Activated T-cell treated with anti-CD3 and anti-CD28 coated beads, Interleukin-2, amount 50 U/mL, for 4 hours (primary cell): ENCODE results near the gene MBP. TPM values are rescaled to one million over a fixed set of nuclear protein-coding genes. Genes with fewer than 3 reads are reported as not detected.

ENCODE experiments used
- ATAC-seq, 2 donors: fragments of 200-7000 bp; cut with Tn5 transposase; one replicate each; pipeline ENCODE4 v1.10.0; 2021
- DNase-seq: peaks from one replicate; pipeline ENCODE4 v3.0.0-alpha.2; 2020
- H3K27me3 Mint-ChIP-seq: one replicate; pipeline ENCODE4 v1.8.0; 2021; ENCODE audit warnings: low read depth, mixed read lengths
- H3K36me3 Mint-ChIP-seq: one replicate; pipeline ENCODE4 v1.8.0; 2022; ENCODE audit warnings: mixed read lengths; ENCODE audit not compliant: insufficient read depth
- H3K4me1 Mint-ChIP-seq: one replicate; pipeline ENCODE4 v1.8.0; 2021; ENCODE audit warnings: low read depth, mixed read lengths
- H3K4me3 Mint-ChIP-seq: one replicate; pipeline ENCODE4 v1.8.0; 2021; ENCODE audit warnings: mild to moderate bottlenecking, moderate library complexity, mixed read lengths
- H3K9me3 Mint-ChIP-seq: one replicate; pipeline ENCODE4 v1.8.0; 2021; ENCODE audit warnings: mixed read lengths
- total RNA-seq, 3 donors: library from RNA; stranded (reverse); gene quantifications; one replicate each; pipeline ENCODE4 v1.2.1, GENCODE V29; 2021

MBP gene
- total RNA-seq, 3 donors from 2014 or later: 28.1 to 32.9 (median 32.3) TPM

- DNase-seq: no peak
- Mint-ChIP-seq H3K9me3 (no peaks in the 10 kb centered on the region), H3K36me3 (peaks cover 24% of the 10 kb centered on the region), H3K4me1 (peaks cover 80% of the 10 kb centered on the region), H3K27me3 (no peaks in the 10 kb centered on the region), H3K4me3 (no peak overlapping the region)
- ATAC-seq: no peak
Observed at GRCh38 chr18:77118256-77119090, 14.1 kb downstream of the MBP start.

DNA sequence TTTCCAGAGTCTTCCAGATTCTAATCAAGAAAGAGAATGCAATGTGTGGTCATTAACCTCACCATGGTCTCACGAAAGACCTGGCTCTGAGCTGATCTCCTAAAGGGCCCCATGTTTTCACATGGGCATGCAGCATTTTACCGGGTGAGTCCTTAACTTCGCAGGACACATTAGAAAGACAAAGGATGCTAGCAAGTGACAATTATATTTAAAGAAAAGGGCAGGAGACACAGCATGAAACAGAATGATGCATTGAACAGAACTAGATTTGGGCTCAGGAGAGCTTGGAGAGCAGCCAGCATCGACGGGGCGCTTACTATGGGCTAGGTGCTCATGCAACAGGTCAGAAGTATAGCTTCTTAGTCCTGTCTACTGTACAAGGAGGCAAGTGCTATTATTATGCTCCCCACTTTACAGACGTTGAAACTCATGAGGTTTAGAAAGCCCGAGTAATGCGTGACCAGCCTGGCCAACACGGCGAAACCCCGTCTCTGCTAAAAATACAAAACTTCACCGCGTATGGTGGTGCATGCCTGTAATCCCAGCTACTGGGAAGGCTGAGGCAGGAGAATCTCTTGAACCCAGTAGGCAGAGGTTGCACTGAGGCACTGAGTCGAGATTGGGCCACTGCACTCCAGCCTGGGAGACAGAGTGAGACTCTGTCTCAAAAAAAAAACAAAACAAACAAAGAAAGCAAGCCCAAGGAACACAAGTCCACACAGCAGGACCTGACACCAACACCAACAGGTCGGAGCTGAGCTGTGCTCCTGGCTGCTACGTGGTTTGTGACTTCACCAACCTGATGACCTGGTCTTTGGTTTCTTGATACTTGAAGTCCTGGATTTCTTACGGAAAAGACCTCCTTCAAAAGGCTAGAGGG, 16.1 kb downstream of the MBP start:
- Mint-ChIP-seq H3K4me3 (no peak overlapping the region), H3K4me1 (peaks cover 78% of the 10 kb centered on the region), H3K36me3 (peaks cover 32% of the 10 kb centered on the region)

GRCh38 chr18:77115192-77115953, 17.2 kb downstream of the MBP start:
- H3K27me3 Mint-ChIP-seq: no peaks in the 10 kb centered on the region

More for the DNA sequence above, 16.1 kb downstream of the MBP start:
- ATAC-seq (no peak), DNase-seq (no peak)
- Mint-ChIP-seq H3K27me3 (no peaks in the 10 kb centered on the region), H3K9me3 (no peaks in the 10 kb centered on the region)

DNA sequence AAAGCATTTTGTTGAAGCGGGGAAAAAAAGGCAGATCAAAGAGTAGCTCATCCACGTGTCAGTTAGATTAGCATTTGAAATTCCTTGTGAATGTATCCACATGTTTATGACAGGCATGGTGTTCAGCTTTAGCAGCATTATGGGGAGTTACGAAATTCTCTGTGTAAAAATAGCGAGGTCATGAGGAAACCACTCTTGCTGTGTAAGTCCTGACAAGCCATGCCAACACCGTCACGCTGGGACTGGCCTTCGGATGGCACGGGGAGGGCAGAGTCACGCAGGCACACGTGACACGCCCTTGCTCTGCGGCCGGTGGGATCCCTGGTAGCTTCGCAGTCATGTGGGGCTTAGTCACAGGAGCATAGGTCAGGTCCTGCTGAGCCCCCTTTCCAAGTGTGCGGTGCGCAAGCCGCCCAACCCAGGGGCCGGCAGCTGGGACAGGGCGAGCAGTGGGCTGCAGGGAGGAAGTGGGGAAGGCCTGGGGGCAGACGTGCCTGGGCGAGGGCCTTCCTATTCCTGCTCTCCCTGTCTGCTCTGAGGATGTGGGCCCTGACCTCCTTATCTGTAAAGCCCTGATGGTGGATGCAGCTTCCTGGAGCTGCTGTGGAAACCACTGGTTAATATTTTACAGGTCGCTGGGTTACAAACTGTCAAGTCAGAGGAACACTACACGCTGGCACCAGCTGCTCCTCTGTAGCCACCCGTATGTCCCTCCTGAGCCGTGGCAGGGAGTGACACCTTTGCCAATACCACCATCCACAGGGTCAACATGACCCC, 18.0 kb downstream of the MBP start:
- DNase-seq (no peak), ATAC-seq (peak; percentile 68 to 76)
- H3K36me3 Mint-ChIP-seq: peaks cover 36% of the 10 kb centered on the region
- no peaks in the 10 kb centered on the region for H3K27me3 Mint-ChIP-seq
- H3K4me1 Mint-ChIP-seq: peaks cover 80% of the 10 kb centered on the region
- no peak overlapping the region for H3K4me3 Mint-ChIP-seq
- no peaks in the 10 kb centered on the region for H3K9me3 Mint-ChIP-seq

More at GRCh38 chr18:77115192-77115953, 17.2 kb downstream of the MBP start:
- ATAC-seq (no peak), DNase-seq (no peak)
- Mint-ChIP-seq H3K4me1 (peaks cover 77% of the 10 kb centered on the region), H3K4me3 (no peak overlapping the region), H3K9me3 (no peaks in the 10 kb centered on the region), H3K36me3 (peaks cover 37% of the 10 kb centered on the region)

DNA sequence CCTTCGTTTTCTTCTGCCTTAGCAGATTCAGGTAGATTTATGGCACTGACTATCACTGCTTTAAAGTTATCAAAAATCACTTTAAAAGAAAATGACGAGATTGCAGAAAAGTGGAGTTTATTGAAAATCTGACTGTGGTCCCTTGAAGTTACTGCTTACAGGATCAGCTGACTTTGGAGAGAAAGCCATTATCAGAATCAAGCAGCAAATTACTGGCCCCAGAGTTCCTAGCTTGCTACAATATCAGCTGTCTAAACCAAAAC, 18.5 kb downstream of the MBP start:
- Mint-ChIP-seq H3K36me3 (peaks cover 34% of the 10 kb centered on the region), H3K4me1 (peaks cover 80% of the 10 kb centered on the region), H3K27me3 (no peaks in the 10 kb centered on the region), H3K9me3 (no peaks in the 10 kb centered on the region), H3K4me3 (no peak overlapping the region)
- DNase-seq (no peak), ATAC-seq (no peak)

- Mint-ChIP-seq H3K4me1 (peaks cover 80% of the 10 kb centered on the region), H3K36me3 (peaks cover 35% of the 10 kb centered on the region), H3K9me3 (no peaks in the 10 kb centered on the region), H3K27me3 (no peaks in the 10 kb centered on the region), H3K4me3 (no peak overlapping the region)
- DNase-seq: no peak
- no peak for ATAC-seq
Observed at GRCh38 chr18:77113361-77114151, 19.0 kb downstream of the MBP start.

DNA sequence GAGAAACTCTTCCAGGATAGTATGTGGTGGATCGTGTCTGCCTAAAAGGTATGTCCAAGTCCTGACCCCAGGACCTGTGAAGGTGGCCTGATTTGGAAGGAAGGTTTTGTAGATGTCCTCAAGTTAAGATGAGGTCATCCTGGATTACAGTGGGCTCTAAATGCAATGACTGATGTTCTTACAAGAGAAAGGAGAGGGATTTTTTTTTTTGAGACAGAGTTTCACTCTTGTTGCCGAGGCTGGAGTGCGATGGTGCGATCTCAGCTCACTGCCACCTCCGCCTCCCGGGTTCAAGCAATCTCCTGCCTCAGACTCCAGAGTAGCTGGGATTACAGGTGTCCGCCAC, 19.9 kb downstream of the MBP start:
- no peak for ATAC-seq
- no peak overlapping the region for H3K4me3 Mint-ChIP-seq
- no peaks in the 10 kb centered on the region for H3K27me3 Mint-ChIP-seq
- no peak for DNase-seq
- peaks cover 34% of the 10 kb centered on the region for H3K36me3 Mint-ChIP-seq
- H3K9me3 Mint-ChIP-seq: no peaks in the 10 kb centered on the region
- peaks cover 87% of the 10 kb centered on the region for H3K4me1 Mint-ChIP-seq

- no peak overlapping the region for H3K4me3 Mint-ChIP-seq
- peaks cover 31% of the 10 kb centered on the region for H3K36me3 Mint-ChIP-seq
- peaks cover 89% of the 10 kb centered on the region for H3K4me1 Mint-ChIP-seq
- H3K9me3 Mint-ChIP-seq: no peaks in the 10 kb centered on the region
- DNase-seq (no peak), ATAC-seq (no peak)
- H3K27me3 Mint-ChIP-seq: no peaks in the 10 kb centered on the region
Observed at GRCh38 chr18:77111951-77112746, 20.4 kb downstream of the MBP start.

GRCh38 chr18:77111449-77111848, 21.1 kb downstream of the MBP start:
- ATAC-seq: no peak
- H3K4me3 Mint-ChIP-seq: no peak overlapping the region
- DNase-seq: no peak
- H3K36me3 Mint-ChIP-seq: peaks cover 31% of the 10 kb centered on the region
- peaks cover 89% of the 10 kb centered on the region for H3K4me1 Mint-ChIP-seq
- no peaks in the 10 kb centered on the region for H3K9me3 Mint-ChIP-seq
- no peaks in the 10 kb centered on the region for H3K27me3 Mint-ChIP-seq

DNA sequence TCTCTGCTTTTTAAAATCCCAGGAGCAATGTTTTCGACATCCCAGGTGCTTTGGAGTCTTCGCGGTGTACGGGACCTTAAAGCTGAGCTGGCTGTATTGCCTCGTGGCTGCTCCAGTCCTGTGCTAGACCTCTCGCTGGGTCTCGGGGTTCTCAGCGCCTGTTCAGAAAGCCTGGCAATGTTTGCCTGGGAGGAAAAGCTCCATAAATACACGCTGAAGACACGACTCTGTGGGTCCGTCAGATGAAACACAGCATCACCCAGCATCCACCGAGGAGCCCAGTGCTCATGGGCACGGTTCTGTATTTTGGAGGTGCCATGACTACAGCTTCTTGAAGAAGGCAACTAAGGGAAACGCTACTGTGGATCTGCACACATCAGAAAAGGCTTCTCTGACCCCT, 21.6 kb downstream of the MBP start:
- Mint-ChIP-seq H3K27me3 (no peaks in the 10 kb centered on the region), H3K9me3 (no peaks in the 10 kb centered on the region), H3K4me1 (peaks cover 89% of the 10 kb centered on the region), H3K4me3 (no peak overlapping the region), H3K36me3 (peaks cover 28% of the 10 kb centered on the region)
- ATAC-seq (no peak), DNase-seq (no peak)

DNA sequence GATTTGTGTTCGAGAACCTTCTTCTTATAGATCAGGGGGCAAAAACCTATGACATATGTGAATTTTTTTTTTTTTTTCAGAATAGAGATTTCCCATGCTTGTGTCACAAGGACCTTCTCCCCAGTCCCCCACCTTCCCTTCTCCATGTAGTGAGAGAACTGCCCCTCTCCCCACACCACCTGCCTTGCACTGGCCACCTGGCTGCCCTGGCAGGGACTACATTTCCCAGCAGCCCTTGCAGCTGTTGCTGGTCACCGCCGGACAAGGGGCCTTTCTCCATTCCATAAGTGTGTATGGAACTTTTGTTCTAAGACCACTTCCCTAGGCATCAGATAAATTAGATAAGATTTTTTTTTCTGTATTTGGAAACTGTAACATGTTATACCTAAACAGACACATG, 22.2 kb downstream of the MBP start:
- H3K36me3 Mint-ChIP-seq: peaks cover 33% of the 10 kb centered on the region
- DNase-seq: no peak

DNA sequence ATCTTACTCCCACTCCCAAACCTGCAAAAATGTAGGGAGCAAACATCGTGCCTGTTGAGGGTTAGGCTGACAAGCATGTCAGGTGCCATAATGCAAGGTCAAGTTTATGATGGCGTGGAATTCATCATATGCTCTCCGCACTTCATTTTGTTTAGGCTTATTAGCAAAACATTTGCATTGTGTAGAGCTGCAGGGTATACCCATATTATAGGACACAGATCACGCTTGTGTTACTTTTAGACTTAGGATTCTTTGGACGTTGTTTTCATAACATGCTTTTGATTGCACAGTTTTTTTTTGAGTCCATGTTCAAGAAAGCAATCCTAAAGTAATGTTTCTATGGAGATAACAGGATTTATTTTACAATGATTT, 22.9 kb downstream of the MBP start:
- no peak overlapping the region for H3K4me3 Mint-ChIP-seq
- no peaks in the 10 kb centered on the region for H3K27me3 Mint-ChIP-seq
- peaks cover 34% of the 10 kb centered on the region for H3K36me3 Mint-ChIP-seq
- no peaks in the 10 kb centered on the region for H3K9me3 Mint-ChIP-seq
- peaks cover 93% of the 10 kb centered on the region for H3K4me1 Mint-ChIP-seq
- DNase-seq (no peak), ATAC-seq (no peak)

More for the DNA sequence above, 22.2 kb downstream of the MBP start:
- Mint-ChIP-seq H3K4me1 (peaks cover 92% of the 10 kb centered on the region), H3K27me3 (no peaks in the 10 kb centered on the region), H3K9me3 (no peaks in the 10 kb centered on the region), H3K4me3 (no peak overlapping the region)
- ATAC-seq: no peak
